GM12873 (cell line): ENCODE data around the gene PVALEF.

Source experiments
- CTCF ChIP-seq: IDR thresholded peaks from 2 replicates; pipeline ENCODE4 v1.5.1; 2012; ENCODE audit warnings: low read depth, mild to moderate bottlenecking, moderate library complexity, low read length, control low read depth; ENCODE audit not compliant: insufficient read depth; ENCODE audit errors: missing control alignments

The PVALEF gene

GRCh38 chr17:81178136-81179091 lies 13.1 kb downstream of the PVALEF start:
- no peak for TF ChIP-seq CTCF

GRCh38 chr17:81179220-81179619 lies 13.9 kb downstream of the PVALEF start:
- no peak for TF ChIP-seq CTCF

GRCh38 chr17:81179861-81180260 lies 14.6 kb downstream of the PVALEF start:
- no peak for TF ChIP-seq CTCF

GRCh38 chr17:81180836-81181810 lies 15.8 kb downstream of the PVALEF start:
- TF ChIP-seq CTCF, result no peak

- no peak for TF ChIP-seq CTCF
Measured at GRCh38 chr17:81181811-81182185, 16.5 kb downstream of the PVALEF start.

- no peak for TF ChIP-seq CTCF
Measured at GRCh38 chr17:81182596-81182995, 17.3 kb downstream of the PVALEF start.

GRCh38 chr17:81183316-81183715 lies 18.0 kb downstream of the PVALEF start:
- no peak for TF ChIP-seq CTCF
